GM19025 (cell line): ENCODE data around the gene KRCC1.
"Not testable (repeated sequence)": the region's sequence is repeated elsewhere in the genome, so short reads cannot be mapped to it uniquely, and the experiment has no call there.

Experiments used
- ATAC-seq: cut with Tn5 transposase; IDR thresholded peaks from one replicate; pipeline ENCODE4 v1.9.1; 2021; ENCODE audit warnings: mild to moderate bottlenecking, low read depth, moderate library complexity; ENCODE audit not compliant: unreplicated experiment

KRCC1 gene

DNA sequence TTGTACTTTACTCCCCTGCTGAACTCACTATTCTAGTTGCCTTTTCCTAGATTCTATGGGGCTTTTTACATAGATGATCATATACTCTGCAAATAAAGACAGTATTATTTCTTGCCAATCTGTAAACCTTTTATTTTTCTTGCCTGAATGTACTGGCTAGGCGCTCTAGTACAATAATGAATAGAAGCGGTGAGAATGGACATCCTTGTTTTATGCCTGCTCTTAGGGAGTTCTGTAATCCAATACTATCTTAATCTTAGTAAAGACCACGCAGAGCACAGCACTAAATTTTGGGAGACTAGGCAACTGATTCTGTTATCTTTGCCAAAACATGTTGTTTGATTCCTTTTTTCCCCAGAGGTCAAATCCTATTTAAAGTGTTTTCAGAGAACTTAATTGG lies 7.0 kb downstream of the KRCC1 start:
- no peak for ATAC-seq

DNA sequence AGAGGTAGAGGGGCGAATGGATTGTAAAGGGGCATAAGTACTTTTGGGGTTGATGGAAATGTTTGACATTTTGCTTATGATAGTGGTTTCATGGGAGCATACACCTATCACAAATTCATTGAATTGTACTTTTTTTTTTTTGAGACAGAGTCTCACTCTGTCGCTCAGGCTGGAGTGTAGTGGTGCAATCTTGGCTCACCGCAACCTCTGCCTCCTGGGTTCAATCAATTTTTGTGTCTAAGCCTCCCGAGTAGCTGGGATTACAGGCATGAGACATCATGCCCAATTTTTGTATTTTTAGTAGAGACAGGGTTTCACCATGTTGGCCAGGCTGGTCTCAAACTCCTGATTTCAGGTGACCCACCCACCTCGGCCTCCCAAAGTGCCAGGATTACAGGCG lies 10.0 kb downstream of the KRCC1 start:
- not testable (repeated sequence) for ATAC-seq

DNA sequence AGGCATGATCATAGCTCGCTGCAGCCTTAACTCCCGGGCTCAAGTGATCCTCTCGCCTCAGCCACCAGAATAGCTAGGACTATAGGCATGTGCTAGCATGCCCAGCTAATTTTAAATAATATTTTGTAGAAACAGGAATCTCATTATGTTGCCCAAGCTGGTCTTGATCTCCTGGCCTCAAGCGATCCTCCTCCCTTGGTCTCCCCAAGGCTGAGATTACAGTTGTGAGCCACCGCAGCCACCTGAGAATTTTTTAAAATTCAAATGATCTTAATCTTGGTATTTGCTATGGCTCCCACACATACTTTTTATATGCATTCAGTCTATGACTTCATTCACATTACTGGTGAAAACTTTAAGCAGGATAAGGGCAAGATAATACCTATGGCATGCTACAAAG lies 13.1 kb downstream of the KRCC1 start:
- no peak for ATAC-seq

DNA sequence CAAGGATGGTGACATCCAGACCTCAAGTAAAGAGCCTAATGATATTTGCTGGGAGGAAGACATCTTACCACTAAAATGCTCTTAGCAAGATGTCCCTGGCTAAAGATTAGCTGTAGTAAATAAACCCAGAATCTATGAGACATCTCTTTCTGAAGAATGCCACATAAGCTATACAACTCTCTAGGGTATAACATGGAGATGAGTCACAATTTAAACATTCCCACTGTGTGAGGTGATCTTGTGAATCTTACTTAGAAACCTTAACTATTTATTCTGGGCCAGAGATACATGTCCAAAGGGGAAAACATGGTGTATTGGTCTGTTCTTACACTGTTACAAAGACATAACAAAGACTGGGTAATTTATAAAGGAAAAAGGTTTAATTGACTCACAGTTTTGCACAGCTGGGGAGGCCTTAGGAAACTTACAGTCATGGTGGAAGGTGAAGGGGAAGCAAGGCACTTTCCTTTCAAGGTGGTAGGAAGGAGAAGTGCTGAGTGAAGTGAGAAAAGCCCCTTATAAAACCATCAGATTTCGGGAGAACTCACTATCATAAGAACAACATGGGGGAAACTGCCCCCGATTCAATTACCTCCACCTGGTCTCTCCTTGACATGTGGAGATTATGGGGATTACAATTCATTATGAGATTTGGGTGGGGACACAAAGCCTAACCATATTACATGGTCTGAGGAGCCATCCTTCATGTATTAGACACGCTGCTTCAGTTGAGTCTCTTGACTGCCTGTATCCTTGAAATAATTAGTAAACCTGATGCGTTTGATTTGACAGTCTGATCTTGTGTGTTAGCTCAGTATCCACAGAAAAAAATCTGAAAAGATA lies 17.1 kb downstream of the KRCC1 start:
- ATAC-seq, result no peak

DNA sequence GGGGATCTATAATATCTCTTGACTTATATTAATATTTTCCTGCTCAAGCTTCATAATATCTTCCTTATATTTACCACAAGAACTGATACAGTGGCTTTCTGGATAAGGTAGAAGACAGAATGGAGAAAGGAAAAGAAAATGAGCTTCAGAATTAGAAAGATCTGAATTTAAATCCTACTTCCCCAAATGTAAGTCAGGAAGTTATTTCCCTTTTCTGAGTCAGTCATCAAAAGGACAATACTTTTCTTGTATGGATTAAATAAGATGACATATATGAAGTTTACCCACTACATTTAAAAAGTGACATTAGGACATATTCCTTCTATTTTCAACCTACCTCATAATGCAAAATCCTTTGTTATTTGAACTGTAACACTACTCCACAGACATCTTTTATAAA lies 19.0 kb downstream of the KRCC1 start:
- ATAC-seq, result no peak

DNA sequence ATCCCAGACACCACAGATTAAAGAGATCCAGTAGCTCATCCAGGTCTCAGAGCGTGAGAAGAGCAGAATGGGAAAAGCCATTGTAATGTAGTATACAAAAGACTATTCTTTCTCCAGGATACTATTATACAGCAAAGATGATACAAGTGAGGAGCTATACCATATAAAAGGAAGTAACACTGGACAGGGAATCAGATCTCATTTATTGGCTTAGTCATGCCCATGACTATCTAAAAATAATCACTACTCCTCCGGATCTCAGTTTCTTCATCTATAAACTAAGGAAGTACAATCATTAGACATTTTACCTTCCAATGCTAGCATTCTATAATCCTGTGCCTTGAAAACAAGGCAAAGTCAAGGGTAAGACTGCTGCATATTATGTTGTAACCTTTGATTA lies 19.4 kb downstream of the KRCC1 start:
- no peak for ATAC-seq

DNA sequence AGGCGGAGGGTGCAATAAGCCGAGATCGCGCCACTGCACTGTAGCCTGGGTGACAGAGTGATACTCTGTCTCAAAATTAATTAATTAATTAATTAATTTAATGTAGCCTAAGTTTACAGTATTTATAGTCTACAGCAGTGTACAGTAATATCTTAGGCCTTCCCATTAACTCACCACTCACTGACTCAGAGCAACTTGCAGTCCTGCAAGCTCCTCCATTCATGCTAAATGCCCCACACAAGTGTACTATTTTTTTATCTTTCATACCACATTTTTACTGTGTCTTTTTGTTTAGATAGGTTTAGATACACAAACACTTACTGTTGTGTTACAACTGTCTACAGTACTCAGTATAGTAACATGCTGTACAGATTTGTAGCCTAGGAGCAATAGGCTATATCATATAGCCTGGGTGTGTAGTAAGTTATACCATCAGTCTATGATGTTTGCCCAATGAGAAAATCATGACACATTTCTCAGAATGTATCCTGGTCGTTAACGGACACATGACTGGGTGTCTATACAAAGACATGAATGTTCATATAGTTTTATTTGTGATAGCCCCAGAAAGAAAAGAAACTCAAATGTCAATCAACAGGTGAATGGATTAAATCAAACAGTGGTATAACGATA lies 23.4 kb downstream of the KRCC1 start:
- no peak for ATAC-seq

DNA sequence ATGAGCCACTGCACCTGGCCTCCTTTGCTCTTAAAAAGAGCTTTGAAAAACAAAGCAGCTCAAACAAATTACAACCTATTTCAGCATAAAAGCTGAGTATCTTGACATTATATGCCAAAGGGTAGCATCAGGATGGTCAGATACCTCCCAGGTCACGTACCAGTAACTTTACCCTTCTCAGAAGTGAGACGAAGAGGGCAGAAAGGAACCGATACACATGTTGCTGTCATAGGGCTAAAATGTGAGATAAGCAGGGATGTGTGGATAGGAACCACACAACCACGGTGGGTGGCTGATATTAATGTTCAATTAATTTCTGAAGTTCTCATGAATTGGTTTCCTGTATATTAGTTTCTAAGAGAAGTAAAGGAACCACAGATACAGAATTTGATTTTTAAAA lies 26.7 kb downstream of the KRCC1 start:
- no peak for ATAC-seq

DNA sequence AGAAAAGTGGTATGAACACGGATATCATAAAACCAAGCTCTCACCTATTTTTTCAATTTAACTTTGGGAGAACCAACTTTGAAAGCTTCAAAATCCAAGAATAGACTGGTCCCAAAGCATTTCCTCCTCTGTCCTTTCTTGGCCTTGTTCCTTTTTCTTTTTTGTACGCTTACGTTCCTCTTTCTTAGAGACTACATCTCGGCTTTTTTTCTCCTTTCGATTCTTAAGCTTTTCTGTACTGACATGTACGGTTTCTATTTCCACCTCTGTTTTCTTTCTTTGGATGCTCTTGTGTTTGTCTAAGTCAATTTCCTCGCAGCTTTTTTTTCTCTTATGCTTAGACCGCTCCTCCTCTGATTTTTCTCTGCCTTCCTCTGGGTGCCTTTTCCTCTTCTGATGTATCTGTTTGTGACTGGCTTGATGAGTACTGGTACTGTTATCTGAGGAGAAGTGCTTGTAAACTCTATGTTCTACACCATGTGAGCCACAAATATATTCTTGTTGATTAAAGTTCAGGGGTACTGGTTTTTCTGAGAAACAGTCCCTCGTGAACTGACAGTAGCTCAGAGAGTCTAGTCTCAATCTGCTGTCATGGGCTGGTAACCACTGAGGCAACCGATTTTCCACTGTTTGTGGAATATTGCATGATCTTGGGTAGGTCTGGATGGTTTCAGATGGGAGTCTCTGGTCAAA lies 27.7 kb downstream of the KRCC1 start:
- ATAC-seq, result no peak

DNA sequence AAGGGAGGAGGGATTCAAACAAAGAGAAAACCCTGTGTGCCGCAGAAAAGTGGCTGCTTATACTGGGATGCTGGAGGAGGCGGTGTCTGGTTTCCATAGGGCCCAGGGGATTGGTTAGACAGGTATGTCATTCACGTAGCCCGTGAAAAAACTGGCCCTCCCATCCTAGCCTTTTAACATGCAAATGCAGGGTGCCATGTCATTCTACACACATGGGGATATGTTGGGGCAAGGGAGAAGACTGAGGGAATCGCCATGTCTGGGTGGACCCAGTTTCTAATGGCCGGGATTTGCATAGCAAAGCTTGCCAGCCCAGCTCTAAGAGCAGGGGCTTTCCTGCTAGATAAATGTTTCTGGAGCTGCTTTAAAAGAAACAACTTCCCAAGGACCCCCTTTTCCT lies 31.1 kb downstream of the KRCC1 start:
- no peak for ATAC-seq

DNA sequence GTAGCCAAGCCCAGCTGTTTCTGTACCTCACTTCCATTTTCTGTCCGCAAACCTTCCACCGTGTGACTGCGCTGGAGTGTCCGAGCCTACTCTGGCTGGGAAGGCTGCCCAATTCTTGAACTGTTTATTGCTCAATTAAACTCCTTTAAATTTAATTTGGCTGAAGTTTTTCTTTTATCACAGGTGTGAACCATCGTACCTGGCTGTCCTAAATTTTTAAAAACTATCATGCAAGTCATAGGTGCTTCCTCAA lies 33.0 kb downstream of the KRCC1 start:
- no peak for ATAC-seq

DNA sequence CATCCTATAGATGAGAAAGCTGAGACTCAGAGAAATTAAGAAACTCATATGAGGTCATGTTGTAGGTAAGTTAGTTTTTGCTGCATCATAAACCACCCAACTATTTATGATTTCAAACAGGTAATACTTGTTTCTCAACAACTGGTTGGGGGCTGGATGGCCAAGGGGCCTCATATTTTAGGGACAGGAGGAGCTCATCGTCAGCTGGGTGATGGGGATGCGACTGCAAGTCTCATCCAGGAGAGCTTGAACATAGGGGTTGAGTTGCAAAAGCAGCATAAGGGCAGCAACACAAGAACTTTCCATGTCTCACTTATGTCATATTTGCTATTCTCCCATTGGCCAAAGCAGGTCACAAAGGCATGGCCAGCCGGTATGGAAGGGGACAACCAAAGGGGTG lies 35.6 kb downstream of the KRCC1 start:
- no peak for ATAC-seq

DNA sequence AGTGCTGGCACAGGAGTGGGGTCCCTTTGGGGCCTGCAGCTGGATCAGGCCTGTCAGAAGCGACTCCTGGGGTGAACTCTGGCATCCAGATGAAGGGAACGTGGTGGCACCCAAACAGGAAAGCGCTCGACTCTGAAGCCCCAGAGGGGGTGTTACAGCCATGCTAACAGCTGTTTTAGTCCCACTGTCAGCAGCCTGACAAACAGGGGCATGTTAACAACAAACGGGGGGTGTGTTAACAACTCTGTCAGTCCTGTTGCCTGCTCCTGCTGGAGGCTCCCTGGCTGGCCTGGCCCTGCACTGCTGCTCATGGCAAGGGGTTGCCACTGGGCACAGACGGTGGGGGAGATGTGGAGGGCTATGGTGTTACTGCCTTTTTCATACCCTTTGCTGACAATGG lies 36.7 kb downstream of the KRCC1 start:
- ATAC-seq, result no peak

DNA sequence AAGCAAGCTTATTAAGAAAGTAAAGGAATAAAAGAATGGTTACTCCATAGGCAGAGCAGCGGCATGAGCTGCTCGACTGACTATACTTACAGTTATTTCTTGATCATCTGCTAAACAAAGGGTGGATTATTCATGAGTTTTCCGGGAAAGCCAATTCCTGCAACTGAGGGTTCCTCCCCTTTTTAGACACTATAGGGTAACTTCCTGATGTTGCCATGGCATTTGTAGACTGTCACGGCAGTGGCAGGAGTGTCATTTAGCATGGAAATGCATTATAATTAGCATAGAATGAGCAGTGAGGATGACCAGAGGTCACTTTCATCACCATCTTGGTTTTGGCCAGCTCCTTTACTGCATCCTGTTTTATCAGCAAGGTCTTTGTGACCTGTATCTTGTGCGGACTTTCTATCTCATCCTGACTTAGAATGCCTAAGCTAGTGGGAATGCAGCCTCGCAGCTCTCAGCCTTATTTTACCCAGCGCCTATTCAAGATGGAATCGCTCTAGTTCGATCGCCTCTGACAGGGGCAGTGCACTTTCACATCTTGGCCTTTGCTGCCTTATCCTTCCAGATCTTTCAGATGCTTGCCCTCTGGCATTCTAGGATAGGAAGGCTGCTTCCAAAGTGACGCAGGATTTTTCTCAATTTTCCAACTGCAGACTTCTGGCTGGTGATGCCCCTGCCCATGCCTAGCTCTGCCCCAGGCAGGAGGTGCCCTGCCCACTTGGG lies 37.3 kb downstream of the KRCC1 start:
- not testable (repeated sequence) for ATAC-seq

DNA sequence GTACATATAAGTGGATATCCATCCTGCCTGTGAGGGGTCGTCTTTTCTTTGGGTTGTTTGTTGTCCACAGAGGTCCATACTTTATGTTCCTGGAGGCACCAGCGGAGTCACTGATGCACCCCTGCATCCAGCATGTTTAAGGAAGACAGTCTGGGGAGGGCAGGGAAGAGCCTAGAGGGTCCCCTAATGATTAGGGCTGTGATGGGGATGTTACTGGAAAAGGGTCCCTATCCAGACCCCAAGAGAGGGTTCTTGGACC lies 37.9 kb downstream of the KRCC1 start:
- ATAC-seq, result not testable (repeated sequence)

DNA sequence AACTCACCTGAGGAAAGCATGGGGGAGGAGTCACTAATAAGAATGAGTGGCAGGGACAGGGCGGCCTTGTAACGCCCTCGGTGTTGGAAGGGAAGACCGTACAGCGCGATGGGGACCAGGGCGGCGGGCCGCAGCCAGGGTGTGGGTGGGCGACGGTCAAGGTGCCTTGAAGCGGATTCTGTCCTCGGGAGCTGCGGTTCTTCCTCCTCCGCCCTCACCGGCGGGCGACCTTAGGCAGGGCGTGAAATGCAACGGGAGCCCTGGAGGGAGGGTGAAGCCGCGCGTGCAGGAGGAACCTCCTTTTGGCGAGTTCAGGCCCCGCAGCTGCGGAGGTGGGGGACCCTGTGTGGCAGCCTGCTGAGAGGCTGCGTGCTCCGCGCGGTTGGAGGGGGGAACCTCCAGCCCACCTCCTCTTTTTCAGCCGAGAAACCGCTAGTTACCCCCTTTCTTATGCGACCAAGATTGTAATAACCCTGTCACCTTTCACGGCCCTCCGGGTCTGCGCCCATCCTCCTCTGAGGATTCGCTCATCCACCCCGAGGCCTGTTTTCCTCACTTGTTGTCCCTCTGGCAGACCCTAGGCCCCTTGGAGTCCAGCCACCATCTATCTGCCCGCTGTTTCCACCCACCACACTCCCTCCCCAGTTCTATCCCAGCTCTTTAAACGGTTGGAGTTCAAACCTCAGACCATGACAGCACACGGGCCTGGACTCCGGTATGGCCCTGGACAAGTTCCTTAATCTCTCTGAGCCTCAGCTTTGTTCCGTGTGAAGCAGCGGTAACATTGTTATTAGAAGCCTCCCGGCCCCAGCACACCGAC lies 38.4 kb downstream of the KRCC1 start:
- ATAC-seq, result peak; percentile 56

DNA sequence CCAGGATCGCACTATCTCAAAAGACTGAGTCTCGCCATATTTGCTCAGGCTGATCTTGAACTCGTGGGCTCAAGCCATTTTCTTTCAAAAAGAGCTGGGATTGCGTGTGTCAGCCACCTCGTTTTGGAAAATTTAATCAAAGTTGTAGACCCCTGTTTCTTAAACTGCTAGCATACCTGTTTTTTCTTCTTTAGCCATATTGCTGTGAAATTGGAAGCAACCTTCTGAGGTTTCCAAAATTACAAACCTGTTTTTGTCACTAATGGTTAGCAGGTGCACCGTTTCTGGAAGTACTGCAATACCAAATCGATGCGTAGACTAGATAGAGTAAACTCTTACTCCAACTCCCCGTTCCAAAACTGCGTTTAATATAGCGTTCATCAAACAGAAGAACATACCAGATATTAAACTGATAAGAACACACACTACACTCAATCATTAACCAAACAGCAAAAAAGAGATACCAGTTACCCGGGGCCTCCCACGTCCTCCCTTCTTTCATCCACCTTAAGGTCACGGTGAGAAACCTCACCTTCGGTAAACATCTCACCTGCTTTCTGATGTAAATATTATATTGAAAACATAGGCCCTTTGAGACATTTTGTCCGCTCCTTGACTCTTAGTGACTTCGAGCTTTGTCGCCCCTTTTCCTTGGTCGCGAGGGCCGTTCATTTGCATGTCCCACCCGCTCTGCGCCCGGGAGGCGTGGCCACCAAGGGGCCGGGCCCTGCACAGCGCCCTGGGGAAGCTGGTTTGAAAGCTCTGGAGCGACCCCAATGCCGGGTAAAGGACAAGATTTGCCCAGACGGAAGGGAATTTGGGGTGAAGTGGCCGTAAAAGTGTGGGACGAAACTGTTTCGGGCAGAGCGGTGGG lies 39.3 kb downstream of the KRCC1 start, which contains the start of gene RNU2-63P:
Gene RNU2-63P, minus strand, starts transcription at position 462 of the 874 bp plus-strand sequence.
- peak; percentile 86 for ATAC-seq

DNA sequence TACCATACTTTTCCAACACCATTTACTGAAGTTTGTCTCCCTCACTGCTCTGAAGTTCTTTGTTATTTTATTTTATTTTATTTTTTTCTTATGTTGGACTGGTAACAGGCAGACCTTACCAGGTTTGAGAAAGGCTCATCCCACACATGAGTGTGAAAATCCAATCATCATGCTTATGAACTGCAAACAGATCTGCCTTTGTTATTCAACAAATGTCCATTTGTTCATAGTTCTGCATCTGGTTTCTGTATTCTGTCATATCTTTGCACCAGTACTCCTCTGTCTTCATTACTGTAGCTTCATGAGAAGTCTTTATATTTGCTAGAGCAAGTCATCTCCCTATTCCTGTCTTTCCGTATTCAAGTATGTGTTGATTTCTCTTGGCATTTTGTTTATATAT lies 44.6 kb downstream of the KRCC1 start:
- ATAC-seq, result no peak

DNA sequence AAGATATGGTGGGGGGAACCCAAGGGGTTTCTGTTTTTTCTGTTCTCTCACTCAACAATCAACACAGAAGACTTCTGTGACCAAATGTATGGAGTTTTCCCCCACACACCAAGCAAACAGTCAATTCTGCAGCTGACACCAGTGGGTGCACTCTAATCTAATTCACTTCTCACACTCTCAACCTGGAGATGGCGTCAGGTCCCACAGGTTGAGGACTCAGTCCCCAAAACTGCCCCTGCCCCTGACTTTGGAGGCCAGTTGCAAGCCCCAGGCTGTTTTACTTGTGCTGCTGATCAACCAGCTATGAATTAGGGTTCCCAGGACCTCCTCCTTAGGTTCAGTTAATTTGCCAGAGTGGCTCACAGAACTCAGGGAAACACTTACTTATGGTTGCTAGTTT lies 45.4 kb downstream of the KRCC1 start:
- no peak for ATAC-seq
